ENCODE measurements around the gene B4GALNT3.
"Not testable (repeated sequence)": the region's sequence is repeated elsewhere in the genome, so short reads cannot be mapped to it uniquely, and the experiment has no call there.

The B4GALNT3 gene

GRCh38 chr12:561391-561705 lies 101.6 kb downstream of the B4GALNT3 start:
- DNase-seq = no peak

GRCh38 chr12:561908-562593 lies 102.3 kb downstream of the B4GALNT3 start:
- DNase-seq = no peak

- DNase-seq = no peak
These were observed 102.9 kb downstream of the B4GALNT3 start for GRCh38 chr12:562634-563033.

DNA sequence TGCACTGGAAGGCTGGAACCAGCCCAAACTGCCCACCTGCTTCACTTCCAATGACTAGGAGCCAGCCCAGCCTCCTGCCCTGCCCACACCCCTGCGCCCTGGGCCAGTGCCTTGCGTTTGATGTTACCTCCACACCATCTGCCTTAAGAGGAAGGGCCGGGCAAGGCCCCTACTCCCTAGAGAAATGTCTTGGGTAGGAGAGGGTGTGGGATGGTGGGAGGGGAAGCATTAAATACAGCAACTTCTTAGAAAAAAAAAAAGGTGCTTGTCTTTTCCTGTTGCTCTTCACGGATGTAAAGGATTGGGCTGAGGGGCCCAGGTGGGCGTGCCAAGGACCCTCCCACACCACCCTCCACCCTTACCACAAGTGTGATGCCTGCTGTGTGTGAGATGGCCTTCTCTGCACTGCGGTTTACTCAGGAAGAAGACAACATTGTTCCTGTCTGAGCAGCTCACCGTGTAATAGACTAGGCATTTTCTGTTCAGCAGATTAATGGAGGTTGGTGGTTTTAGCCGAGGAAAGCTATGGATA lies 103.6 kb downstream of the B4GALNT3 start:
- no peak for DNase-seq

GRCh38 chr12:563787-564298 lies 104.1 kb downstream of the B4GALNT3 start:
- DNase-seq = no peak

DNA sequence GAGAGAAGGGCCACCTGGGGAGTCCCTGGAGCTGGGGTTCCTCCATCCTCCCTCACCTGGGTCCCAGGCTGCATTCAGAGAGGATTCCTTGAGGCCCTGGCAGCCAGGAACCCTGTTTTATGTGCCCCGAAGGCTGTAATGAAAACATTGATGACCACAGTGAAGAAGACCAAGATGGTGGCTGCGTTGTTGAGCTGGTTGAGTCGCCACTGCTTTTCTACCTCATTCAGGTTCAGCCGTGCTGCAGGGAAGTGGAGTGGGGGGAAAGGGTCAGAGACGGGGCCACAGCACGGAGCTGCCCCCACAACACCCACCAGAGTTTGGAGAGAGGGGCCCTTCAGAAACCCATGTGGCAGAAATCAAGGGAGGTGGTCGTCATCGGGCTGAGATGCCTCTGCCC lies 105.4 kb downstream of the B4GALNT3 start:
- no peak for DNase-seq

GRCh38 chr12:565589-566105 lies 105.9 kb downstream of the B4GALNT3 start:
- DNase-seq = no peak

DNA sequence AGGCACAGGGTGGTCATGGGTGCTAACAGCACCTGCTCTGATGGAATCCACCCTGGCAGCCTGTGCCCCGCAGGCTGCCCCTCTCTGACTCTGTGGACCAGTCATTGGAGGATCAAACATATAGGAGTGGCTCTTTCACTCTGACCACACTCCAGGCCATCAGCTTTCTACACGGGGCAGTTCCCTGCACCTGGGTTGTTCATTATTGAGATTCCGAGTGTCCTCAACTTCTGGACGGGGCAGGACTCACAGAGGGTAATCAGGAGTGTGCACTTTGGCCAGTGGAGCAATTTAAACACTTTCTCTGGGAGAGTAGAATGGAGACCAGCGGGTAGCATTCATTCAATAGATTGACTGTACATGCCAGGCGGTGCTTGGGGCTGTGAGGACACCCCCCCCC lies 108.7 kb downstream of the B4GALNT3 start:
- no peak for DNase-seq

- no peak for DNase-seq
These were observed 109.4 kb downstream of the B4GALNT3 start for GRCh38 chr12:569091-569676.

GRCh38 chr12:569803-570434 lies 110.2 kb downstream of the B4GALNT3 start:
- DNase-seq = no peak

GRCh38 chr12:570435-570920 lies 110.7 kb downstream of the B4GALNT3 start:
- no peak for DNase-seq

- no peak for DNase-seq
These were observed 111.4 kb downstream of the B4GALNT3 start for GRCh38 chr12:570921-571794.

DNA sequence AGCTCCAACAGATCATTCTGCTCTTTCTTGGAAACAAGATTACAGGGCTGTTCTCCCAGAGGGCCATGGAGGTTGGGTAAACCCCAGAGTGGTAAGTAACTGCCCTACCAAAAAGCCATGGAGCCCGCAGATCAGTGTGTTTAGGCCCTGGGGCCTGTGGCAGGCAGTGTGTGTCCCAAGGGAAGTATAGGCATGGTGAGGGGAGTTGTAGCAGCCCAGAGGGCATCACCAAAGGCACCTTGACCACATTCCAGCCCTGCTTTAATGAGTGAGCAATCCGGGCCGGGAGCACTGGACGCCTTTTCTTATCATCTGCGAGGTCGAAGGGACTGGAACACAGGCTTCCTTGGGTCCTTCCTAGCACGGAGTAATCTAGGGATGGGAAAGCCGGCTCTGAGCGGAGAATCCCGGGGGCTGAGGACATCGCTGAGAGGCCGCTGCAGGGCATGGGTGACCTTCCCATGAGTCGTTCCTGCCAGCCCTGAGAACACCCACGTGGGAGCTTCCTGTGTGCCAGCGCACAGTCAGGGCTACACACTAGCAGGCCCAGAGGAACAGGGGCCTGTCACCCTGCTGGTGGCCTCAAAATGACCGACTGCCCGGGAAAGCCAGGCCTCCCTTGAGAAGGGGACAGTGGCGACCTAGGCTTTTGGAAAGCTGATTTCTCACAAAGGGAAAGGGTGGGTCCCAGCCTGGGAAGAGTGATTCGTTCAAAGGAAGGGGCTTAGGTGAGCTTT lies 112.2 kb downstream of the B4GALNT3 start:
- no peak for DNase-seq

DNA sequence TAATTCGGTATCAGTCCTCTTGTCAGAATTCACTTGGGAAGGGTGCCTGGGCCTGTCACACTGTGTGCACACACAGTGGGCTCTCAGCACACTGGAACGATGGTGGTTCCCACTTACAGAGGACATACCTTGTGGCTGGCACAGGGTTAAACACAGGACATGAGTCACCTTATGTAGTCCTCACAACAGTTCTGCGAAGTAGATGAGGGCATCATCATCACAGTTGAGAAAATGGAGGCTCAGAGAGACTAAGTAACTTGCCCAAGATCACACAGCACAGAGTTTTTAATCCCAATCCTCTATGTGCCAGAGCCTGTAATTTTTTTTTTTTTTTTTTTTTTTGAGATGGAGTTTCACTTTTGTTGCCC lies 112.8 kb downstream of the B4GALNT3 start:
- no peak for DNase-seq

DNA sequence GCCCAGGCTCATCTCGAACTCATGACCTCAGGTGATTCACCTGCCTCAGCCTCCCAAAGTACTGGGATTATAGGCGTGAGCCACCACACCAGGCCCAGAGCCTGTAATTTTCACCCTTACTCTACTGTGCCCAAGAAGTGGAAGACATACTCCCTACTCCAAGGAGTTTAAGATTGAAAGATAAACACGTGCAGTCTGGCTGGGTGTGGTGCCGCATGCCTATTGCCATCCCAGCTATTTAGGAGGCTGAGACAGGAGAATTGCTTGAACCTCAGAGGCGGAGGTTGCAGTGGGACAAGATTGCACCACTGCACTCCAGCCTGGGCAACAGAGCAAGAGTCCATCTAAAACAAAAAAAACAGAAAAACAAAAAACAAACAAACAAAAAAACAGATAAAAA lies 113.5 kb downstream of the B4GALNT3 start:
- no peak for DNase-seq

DNA sequence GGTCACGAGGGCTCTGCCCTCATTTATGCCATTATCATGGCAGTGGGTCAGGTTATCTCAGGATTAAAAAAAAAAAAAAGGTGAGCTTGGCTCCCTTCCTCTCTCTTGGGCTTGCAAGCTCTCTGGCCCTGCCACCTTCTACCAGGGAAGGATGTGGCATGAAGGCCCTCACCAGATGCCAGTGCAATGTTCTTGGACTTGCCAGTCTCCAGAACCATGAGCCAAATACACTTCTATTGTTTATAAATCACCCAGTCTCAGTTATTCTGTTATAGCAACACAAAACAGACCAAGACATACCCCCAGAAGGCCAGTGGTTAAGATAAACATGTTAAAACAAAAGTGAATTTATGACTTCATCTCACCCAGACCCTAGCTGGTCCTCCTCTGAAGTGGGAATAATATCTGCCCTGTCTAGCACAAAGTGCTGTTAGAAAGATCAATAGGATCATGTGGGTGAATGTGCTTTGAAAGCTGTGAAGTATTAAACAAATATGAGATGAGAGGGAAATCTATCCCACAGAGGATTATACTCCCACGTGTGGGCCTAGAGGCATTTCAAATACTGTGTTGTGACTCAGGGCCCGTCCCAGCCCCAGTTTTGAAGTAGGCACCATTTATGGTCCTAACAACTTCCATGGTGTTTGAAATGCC lies 114.9 kb downstream of the B4GALNT3 start:
- DNase-seq = no peak

DNA sequence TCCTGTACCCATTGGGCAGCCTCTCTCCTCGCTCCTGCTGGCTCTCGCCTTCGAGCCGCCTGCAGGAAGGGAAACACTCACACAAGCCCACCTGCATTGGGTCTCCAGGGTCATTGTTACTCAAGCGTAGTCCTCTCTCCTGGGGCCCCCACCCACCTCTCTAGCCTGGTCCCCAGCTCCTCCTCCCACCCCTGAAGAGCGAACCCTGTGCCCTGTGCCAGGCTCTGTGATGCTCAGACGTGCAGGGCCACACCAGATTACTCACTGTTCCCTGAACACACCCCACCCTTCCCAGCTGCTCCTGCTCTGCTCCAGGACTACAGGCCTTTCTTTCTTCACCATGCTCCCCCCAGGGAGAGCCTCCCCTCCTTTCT lies 115.4 kb downstream of the B4GALNT3 start:
- DNase-seq = no peak

GRCh38 chr12:575948-576614 lies 116.3 kb downstream of the B4GALNT3 start:
- no peak for DNase-seq

DNA sequence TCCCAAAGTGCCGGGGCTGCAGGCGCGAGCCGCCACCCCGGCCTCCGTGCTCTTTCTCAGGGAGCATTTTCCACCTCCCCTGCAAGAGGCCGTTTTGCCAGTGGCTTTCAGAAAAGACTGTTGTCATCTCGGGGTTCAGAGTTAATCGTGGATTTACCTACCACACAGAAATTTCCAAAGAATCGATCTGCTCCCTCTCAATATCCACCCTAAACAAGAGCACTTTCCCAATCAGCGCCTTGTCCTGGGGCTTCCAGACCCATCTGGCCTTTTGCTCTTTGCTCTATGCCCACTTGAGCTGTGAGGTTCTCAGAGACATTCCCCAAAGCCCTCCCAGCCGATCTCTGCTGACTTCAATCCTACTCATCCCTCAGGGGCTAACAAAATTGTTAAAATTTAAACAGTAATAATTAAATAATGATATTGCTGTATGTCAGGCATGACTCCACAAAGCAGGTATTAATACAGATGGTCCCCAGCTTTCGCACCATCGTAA lies 116.9 kb downstream of the B4GALNT3 start:
- DNase-seq = no peak

DNA sequence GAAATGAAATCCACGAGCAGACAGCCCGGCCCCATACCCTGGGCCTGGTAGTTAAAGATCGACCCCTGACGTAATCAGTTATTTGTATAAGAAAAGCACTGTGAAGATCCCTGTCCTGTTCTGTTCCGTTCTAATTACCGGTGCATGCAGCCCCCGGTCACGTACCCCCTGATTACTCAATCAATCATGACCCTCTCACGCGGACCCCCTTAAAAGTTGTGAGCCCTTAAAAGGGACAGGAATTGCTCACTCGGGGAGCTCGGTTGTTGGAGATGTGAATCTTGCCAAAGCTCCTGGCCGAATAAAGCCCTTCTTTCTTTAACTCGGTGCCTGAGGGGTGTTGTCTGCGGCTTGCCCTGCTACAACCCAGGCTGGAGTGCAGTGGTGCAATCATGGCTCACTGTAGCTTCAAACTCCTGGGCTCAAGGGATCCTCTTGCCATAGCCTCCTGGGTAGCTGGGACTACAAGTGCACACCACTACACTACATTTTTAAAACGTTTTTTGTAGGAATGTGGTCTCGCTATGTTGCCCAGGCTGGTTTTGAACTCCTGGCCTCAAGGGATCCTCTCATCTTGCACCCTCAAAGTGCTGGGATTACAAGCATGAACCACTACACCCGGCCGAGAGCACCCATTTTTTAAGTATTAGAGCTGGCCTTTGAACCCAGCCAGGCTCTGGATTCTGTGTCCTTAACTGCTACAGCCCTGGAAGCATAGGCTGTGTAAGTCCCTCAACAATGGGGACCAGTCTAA lies 118.4 kb downstream of the B4GALNT3 start:
- not testable (repeated sequence) for DNase-seq

Data from SHP77 treated with DMSO at 0.1 percent for 48 hours (cell line).